ENCODE results near the gene VAMP2.

VAMP2 gene

GRCh38 chr17:8151641-8152111, 11.1 kb downstream of the VAMP2 start:
- H3K4me1 ChIP-seq (ENCODE audit: insufficient read depth, low read length, severe bottlenecking), result peaks cover 50% of the 10 kb centered on the region
- no peaks in the 10 kb centered on the region for H4K20me1 ChIP-seq (ENCODE audit: insufficient read depth, low read length)
- no peaks in the 10 kb centered on the region for H3K9me2 ChIP-seq (ENCODE audit: low read depth, low read length)
- peak overlapping the region; percentile 66 for H3K9ac ChIP-seq (ENCODE audit: low read length)
- no peaks in the 10 kb centered on the region for H3F3A ChIP-seq (ENCODE audit: insufficient read depth, low read length)
- H3K79me2 ChIP-seq (ENCODE audit: insufficient read depth, low read length), result no peaks in the 10 kb centered on the region
- no peaks in the 10 kb centered on the region for H3K27me3 ChIP-seq (ENCODE audit: insufficient read depth, low read length)
- H3K4me3 ChIP-seq (ENCODE audit: low read depth, low read length, poor library complexity, severe bottlenecking), result peak overlapping the region; percentile 70
- H3K27ac ChIP-seq (ENCODE audit: low read depth, low read length, poor library complexity, severe bottlenecking), result peak overlapping the region; percentile 43
- H3K4me2 ChIP-seq (ENCODE audit: low read length), result peak overlapping the region; percentile 77
- no peak for TF ChIP-seq EZH2 (IDR thresholded peaks at IDR 0.05; ENCODE audit: borderline replicate concordance, low read length)
- TF ChIP-seq CTCF (IDR thresholded peaks at IDR 0.05; ENCODE audit: low read length), result no peak
- H3K36me3 ChIP-seq (ENCODE audit: insufficient read depth, low read length), result peaks cover 27% of the 10 kb centered on the region
- no peak overlapping the region for H2AFZ ChIP-seq (ENCODE audit: low read length)
- no peaks in the 10 kb centered on the region for H3K9me3 ChIP-seq (ENCODE audit: low read length)

GRCh38 chr17:8151120-8151640, 11.6 kb downstream of the VAMP2 start:
- H3F3A ChIP-seq (ENCODE audit: insufficient read depth, low read length), result no peaks in the 10 kb centered on the region
- TF ChIP-seq CTCF (IDR thresholded peaks at IDR 0.05; ENCODE audit: low read length), result no peak
- TF ChIP-seq EZH2 (IDR thresholded peaks at IDR 0.05; ENCODE audit: borderline replicate concordance, low read length), result no peak
- H3K27me3 ChIP-seq (ENCODE audit: insufficient read depth, low read length), result no peaks in the 10 kb centered on the region
- peak overlapping the region; percentile 70 for H3K4me3 ChIP-seq (ENCODE audit: low read depth, low read length, poor library complexity, severe bottlenecking)
- H2AFZ ChIP-seq (ENCODE audit: low read length), result no peak overlapping the region
- peaks cover 50% of the 10 kb centered on the region for H3K4me1 ChIP-seq (ENCODE audit: insufficient read depth, low read length, severe bottlenecking)
- H3K4me2 ChIP-seq (ENCODE audit: low read length), result peak overlapping the region; percentile 77
- H3K9me3 ChIP-seq (ENCODE audit: low read length), result no peaks in the 10 kb centered on the region
- H3K9me2 ChIP-seq (ENCODE audit: low read depth, low read length), result no peaks in the 10 kb centered on the region
- H4K20me1 ChIP-seq (ENCODE audit: insufficient read depth, low read length), result no peaks in the 10 kb centered on the region
- H3K79me2 ChIP-seq (ENCODE audit: insufficient read depth, low read length), result no peaks in the 10 kb centered on the region
- peak overlapping the region; percentile 66 for H3K9ac ChIP-seq (ENCODE audit: low read length)
- H3K36me3 ChIP-seq (ENCODE audit: insufficient read depth, low read length), result peaks cover 32% of the 10 kb centered on the region
- H3K27ac ChIP-seq (ENCODE audit: low read depth, low read length, poor library complexity, severe bottlenecking), result peak overlapping the region; percentile 43

GRCh38 chr17:8150194-8151119, 12.3 kb downstream of the VAMP2 start:
- Histone ChIP-seq H3K9me2 (ENCODE audit: low read depth, low read length) (no peaks in the 10 kb centered on the region), H2AFZ (ENCODE audit: low read length) (no peak overlapping the region), H3K27me3 (ENCODE audit: insufficient read depth, low read length) (no peaks in the 10 kb centered on the region), H3K36me3 (ENCODE audit: insufficient read depth, low read length) (peaks cover 36% of the 10 kb centered on the region), H3K4me1 (ENCODE audit: insufficient read depth, low read length, severe bottlenecking) (peaks cover 45% of the 10 kb centered on the region), H3F3A (ENCODE audit: insufficient read depth, low read length) (no peaks in the 10 kb centered on the region), H3K4me2 (ENCODE audit: low read length) (peak overlapping the region; percentile 77), H3K9me3 (ENCODE audit: low read length) (no peaks in the 10 kb centered on the region), H4K20me1 (ENCODE audit: insufficient read depth, low read length) (no peaks in the 10 kb centered on the region), H3K4me3 (ENCODE audit: low read depth, low read length, poor library complexity, severe bottlenecking) (peak overlapping the region; percentile 70), H3K9ac (ENCODE audit: low read length) (peak overlapping the region; percentile 45; the same call in 1 of the 2 replicates), H3K79me2 (ENCODE audit: insufficient read depth, low read length) (no peaks in the 10 kb centered on the region), H3K27ac (ENCODE audit: low read depth, low read length, poor library complexity, severe bottlenecking) (peak overlapping the region; percentile 36)
- TF ChIP-seq CTCF (IDR thresholded peaks at IDR 0.05; ENCODE audit: low read length) (no peak), EZH2 (IDR thresholded peaks at IDR 0.05; ENCODE audit: borderline replicate concordance, low read length) (no peak)
